ENCODE measurements around the gene MYO5A. TPM values are rescaled to one million over a fixed set of nuclear protein-coding genes. Genes with fewer than 3 reads are reported as not detected.

The MYO5A gene
- total RNA-seq, 1 experiment from 2014 or later: 17.6 TPM

DNA sequence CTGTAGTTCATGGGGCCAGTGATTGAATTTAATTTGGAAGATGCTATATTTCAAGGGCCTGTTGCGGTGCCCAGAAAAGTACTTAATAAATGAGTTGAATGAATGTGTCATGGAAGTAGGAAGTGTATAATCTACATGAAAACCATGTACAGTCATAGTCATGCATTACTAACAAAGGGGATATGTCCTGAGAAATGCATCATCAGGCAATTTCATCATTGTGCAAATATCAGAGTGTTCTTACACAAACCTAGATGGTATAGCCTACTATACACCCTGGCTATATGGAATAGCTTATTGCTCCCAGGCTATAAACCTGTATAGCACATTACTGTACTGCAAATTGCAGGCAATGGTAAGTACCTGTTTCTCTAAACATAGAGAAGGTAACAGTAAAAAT lies 222.4 kb downstream of the MYO5A start (continued):
- TF ChIP-seq CBX3 (IDR thresholded peaks at IDR 0.05; ENCODE audit: low read depth): no peak

DNA sequence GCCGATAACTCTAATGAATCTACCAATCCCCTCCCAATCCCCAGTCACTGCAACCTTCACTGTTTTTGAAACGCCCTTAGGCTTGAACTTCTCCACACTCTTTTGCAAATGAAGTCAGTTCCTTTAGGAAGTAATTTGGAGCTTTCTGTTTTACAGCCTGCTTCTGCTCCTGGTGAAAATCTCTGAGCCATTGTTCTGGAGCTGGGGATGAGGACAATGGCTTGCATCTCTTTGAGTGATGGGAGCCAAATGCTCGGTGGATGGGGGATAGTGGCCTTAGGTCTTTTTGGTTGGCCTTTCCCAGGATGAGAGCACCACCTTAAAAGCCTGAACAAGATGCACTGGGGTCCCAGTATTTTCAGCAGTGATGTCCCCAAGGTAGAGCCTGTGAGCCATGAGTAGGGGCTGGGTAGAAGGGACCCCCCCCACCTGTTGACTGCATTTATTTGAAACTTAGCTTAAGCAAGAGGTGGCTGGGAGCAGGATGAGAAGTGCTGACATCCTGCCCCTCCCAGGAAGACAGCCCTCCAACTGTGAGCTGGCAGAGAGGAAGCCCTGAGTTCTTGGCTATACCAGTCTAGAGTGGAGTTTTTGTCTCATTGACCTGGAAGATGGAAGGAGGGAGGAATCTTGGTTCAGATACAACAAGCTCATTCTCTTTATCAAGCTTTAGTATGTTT lies 225.4 kb downstream of the MYO5A start:
- DNase-seq (ENCODE audit: low read depth, low spot score) (no peak), ATAC-seq (no peak)
- ChIA-PET POLR2A (no interaction called here), RAD21 (ENCODE audit: low non-redundant PET in 1 of 2, low total read pairs in 2 of 2, uncharacterized antibody in 2 of 2, unreplicated experiment in 2 of 2) (no interaction called here), CTCF (no interaction called here)
- Histone ChIP-seq H4K20me1 (ENCODE audit: insufficient read depth) (no peaks in the 10 kb centered on the region), H3K4me1 (ENCODE audit: control insufficient read depth in 1 of 2, insufficient read depth in 2 of 2, low read length in 2 of 2) (no peaks in the 10 kb centered on the region), H3K27me3 (ENCODE audit: insufficient read depth, low read length) (no peaks in the 10 kb centered on the region), H3K4me2 (ENCODE audit: low read length) (no peak overlapping the region), H3K36me3 (ENCODE audit: control insufficient read depth in 1 of 2, insufficient read depth in 2 of 2, low read length in 2 of 2) (no peaks in the 10 kb centered on the region), H3K79me2 (ENCODE audit: insufficient read depth, low read length) (no peaks in the 10 kb centered on the region), H3K9ac (ENCODE audit: low read length) (no peak overlapping the region), H3K9me2 (ENCODE audit: insufficient read depth) (no peaks in the 10 kb centered on the region), H3K9me3 (ENCODE audit: control insufficient read depth in 1 of 2, insufficient read depth in 1 of 2, low read depth in 1 of 2, low read length in 2 of 2) (no peaks in the 10 kb centered on the region), H3K4me3 (replicated peaks in 1 of 2; ENCODE audit: low read depth in 1 of 2, low read length in 2 of 2) (no peak overlapping the region), H2AFZ (ENCODE audit: low read depth, low read length, poor library complexity, severe bottlenecking) (no peak overlapping the region), H3K27ac (ENCODE audit: low read depth, low read length) (no peak overlapping the region)
- intact Hi-C loops (cut with micrococcal nuclease): no loop called here
- BruUV-seq (replicated peaks): no TSS peak
- TF ChIP-seq, protein P1, sequence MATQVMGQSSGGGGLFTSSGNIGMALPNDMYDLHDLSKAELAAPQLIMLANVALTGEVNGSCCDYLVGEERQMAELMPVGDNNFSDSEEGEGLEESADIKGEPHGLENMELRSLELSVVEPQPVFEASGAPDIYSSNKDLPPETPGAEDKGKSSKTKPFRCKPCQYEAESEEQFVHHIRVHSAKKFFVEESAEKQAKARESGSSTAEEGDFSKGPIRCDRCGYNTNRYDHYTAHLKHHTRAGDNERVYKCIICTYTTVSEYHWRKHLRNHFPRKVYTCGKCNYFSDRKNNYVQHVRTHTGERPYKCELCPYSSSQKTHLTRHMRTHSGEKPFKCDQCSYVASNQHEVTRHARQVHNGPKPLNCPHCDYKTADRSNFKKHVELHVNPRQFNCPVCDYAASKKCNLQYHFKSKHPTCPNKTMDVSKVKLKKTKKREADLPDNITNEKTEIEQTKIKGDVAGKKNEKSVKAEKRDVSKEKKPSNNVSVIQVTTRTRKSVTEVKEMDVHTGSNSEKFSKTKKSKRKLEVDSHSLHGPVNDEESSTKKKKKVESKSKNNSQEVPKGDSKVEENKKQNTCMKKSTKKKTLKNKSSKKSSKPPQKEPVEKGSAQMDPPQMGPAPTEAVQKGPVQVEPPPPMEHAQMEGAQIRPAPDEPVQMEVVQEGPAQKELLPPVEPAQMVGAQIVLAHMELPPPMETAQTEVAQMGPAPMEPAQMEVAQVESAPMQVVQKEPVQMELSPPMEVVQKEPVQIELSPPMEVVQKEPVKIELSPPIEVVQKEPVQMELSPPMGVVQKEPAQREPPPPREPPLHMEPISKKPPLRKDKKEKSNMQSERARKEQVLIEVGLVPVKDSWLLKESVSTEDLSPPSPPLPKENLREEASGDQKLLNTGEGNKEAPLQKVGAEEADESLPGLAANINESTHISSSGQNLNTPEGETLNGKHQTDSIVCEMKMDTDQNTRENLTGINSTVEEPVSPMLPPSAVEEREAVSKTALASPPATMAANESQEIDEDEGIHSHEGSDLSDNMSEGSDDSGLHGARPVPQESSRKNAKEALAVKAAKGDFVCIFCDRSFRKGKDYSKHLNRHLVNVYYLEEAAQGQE (IDR thresholded peaks at IDR 0.05; ENCODE audit: low read depth): no peak
- TF ChIP-seq POLR2A (IDR thresholded peaks at IDR 0.05; ENCODE audit: borderline replicate concordance, extremely low read depth, insufficient read depth, insufficient read length): no peak
- TF ChIP-seq ZNF274 (IDR thresholded peaks at IDR 0.05; ENCODE audit: low read depth, low read length): no peak
- TF ChIP-seq ELF1 (IDR thresholded peaks at IDR 0.05; ENCODE audit: borderline replicate concordance, low read depth): no peak
- no peak for TF ChIP-seq SP1 (IDR thresholded peaks at IDR 0.05; ENCODE audit: low read depth)
- TF ChIP-seq EZH2 (IDR thresholded peaks at IDR 0.05): no peak
- TF ChIP-seq RAD21 (IDR thresholded peaks at IDR 0.05; ENCODE audit: low read depth): no peak

All from HCT116 (cell line).